ENCODE measurements around the gene LAMB4.

Gene LAMB4

DNA sequence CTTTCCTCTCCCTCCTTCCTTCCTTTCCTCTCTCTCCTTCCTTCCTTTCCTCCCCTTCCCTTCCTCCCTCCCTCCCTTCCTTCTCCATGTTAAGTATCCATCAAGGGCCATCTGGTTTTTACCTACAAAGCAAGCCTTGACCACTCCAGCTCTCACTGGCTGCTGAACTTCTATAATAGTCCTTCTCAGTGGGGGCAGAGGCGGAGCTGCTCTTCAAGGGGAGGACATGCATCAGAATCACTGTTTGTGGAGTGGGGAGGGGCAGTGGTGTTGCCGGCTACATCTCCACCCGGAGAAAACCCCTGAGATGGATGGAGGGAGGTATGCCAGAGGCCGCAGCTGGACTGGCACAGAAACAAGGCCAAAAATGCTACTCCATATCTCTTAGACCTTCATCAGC, 153.1 kb downstream of the LAMB4 start:
- Mint-ChIP-seq H3K9me3 (no peaks in the 10 kb centered on the region), H3K27ac (no peak overlapping the region), H3K4me3 (no peak overlapping the region), H3K36me3 (no peaks in the 10 kb centered on the region), H3K4me1 (no peaks in the 10 kb centered on the region), H3K27me3 (peaks cover 6% of the 10 kb centered on the region)
- DNase-seq (ENCODE audit: low spot score in 2 of 2) (no peak), ATAC-seq (ENCODE audit: low read depth) (no peak)

DNA sequence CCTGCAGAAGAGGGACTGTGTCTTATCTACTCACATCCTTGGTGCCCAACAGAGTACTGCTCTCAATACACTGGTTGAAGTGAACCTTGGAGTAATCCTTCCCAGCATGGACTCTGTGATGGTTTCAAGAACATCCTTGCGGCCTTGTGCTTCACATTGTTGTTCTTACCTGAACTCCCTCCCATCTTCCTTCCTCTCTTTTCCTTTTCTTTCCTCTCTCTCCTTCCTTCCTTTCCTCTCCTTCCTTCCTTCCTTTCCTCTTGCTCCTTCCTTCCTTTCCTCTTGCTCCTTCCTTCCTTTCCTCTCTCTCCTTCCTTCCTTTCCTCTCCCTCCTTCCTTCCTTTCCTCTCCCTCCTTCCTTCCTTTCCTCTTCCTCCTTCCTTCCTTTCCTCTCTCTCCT, 153.5 kb downstream of the LAMB4 start:
- no peak overlapping the region for H3K27ac Mint-ChIP-seq
- H3K9me3 Mint-ChIP-seq: no peaks in the 10 kb centered on the region
- no peak for ATAC-seq (ENCODE audit: low read depth)
- H3K27me3 Mint-ChIP-seq: peaks cover 4% of the 10 kb centered on the region
- no peak overlapping the region for H3K4me3 Mint-ChIP-seq
- DNase-seq (ENCODE audit: low spot score in 2 of 2): no peak
- no peaks in the 10 kb centered on the region for H3K36me3 Mint-ChIP-seq
- no peaks in the 10 kb centered on the region for H3K4me1 Mint-ChIP-seq

DNA sequence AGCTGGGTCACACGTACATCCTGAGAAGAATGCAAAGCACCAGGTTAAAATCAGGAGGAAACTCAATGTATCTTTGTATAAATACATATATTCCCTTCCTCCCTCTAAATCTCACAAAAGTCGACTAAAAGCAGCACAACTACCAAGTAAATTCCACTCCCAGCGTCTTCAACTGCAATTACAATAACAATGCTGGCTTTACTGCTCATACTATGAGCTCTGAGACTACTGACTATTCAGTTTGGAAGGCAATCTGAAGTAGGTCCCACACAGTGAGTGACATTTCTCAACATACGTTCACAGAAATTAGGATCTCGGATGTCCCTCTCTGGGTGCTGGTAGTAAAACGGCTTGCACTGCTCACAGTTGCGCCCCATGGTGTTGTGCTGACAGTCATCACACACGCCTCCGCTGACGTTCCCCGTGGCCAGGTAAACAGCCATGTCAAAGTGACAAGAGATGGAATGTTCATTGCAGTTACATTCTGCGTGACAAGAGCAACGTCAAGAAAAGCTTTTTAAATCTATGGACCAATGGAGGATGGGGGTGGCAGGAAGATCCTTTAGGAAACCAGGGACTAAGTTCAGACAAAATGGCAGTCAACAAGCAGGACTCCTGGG, 154.7 kb downstream of the LAMB4 start:
- ATAC-seq (ENCODE audit: low read depth) (no peak), DNase-seq (ENCODE audit: low spot score in 2 of 2) (no peak)
- no peaks in the 10 kb centered on the region for H3K9me3 Mint-ChIP-seq
- no peak overlapping the region for H3K4me3 Mint-ChIP-seq
- no peaks in the 10 kb centered on the region for H3K36me3 Mint-ChIP-seq
- no peaks in the 10 kb centered on the region for H3K4me1 Mint-ChIP-seq
- no peak overlapping the region for H3K27ac Mint-ChIP-seq
- peaks cover 4% of the 10 kb centered on the region for H3K27me3 Mint-ChIP-seq

DNA sequence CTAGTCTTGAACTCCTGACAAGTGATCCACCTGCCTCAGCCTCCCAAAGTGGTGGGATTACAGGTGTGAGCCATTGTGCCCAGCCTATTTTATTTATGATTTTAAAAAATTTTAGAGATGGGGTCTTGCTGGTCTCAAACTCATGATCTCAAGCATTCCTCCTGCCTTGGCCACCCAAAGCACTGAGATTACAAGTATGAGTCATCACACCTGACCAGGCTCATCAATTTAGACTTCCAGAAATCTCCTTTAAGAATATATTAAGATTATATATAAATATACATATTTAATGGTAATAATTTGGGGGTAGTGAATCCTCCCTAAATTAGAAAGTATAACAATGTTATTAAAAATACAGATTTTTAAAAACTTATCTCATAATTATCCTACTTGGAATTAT, 156.3 kb downstream of the LAMB4 start:
- Mint-ChIP-seq H3K27ac (no peak overlapping the region), H3K27me3 (peaks cover 4% of the 10 kb centered on the region), H3K4me1 (no peaks in the 10 kb centered on the region), H3K36me3 (no peaks in the 10 kb centered on the region), H3K4me3 (no peak overlapping the region), H3K9me3 (no peaks in the 10 kb centered on the region)
- ATAC-seq (ENCODE audit: low read depth) (no peak), DNase-seq (ENCODE audit: low spot score in 2 of 2) (no peak)
